Measurements from ENCODE around the gene CAPZA1. TPM values are rescaled to one million over a fixed set of nuclear protein-coding genes. Genes with fewer than 3 reads are reported as not detected.
A peak's percentile ranks its signal among the peaks of the same experiment; 100 is the strongest.
"Not testable (repeated sequence)": the region's sequence is repeated elsewhere in the genome, so short reads cannot be mapped to it uniquely, and the experiment has no call there.

CAPZA1 gene
- total RNA-seq, 1 donor from 2014 or later: 260 TPM

DNA sequence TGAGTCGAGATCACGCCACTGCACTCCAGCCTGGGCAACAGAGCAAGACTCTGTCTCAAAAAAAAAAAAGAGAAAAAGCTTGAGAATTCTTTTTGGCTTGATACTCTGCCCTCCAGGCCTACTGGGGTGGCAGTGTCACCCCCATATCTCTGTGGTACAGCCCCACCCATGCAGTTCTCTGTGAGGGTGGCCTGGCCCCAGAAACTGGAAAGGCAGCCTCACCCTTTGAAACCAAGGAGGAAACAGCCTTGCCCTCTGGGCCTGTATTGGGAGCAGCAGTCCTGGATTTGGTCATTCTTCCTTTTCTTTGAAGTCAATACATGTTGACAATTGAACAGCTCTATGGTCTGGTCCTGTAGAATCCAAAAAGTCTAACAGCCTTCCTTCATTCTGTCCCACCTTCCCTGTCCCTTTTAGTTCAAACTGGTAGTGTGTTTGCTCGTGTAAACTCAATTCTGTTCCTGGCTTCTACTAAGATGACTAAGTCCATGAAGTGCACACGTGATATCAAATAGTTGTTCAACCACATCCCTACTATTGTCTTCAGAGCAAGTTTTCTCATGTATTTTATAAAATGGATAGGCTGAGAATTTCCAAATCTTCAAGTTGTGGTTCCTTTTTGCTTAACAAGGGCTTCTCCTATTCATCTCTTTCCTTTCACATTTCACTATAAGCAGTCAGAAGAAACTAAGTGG, 13.9 kb upstream of the CAPZA1 start:
- no peaks in the 10 kb centered on the region for H3K9me3 Mint-ChIP-seq
- H3K36me3 Mint-ChIP-seq (ENCODE audit: low read depth): peaks cover 43% of the 10 kb centered on the region
- no peaks in the 10 kb centered on the region for H3K27me3 Mint-ChIP-seq (ENCODE audit: low read depth)
- no peak overlapping the region for H3K27ac Mint-ChIP-seq
- peaks cover 9% of the 10 kb centered on the region for H3K4me1 Mint-ChIP-seq (ENCODE audit: low read depth)
- intact Hi-C loops (cut with micrococcal nuclease): no loop called here
- DNase-seq (ENCODE audit: low spot score): no peak
- H3K4me3 Mint-ChIP-seq (ENCODE audit: low read depth): no peak overlapping the region

DNA sequence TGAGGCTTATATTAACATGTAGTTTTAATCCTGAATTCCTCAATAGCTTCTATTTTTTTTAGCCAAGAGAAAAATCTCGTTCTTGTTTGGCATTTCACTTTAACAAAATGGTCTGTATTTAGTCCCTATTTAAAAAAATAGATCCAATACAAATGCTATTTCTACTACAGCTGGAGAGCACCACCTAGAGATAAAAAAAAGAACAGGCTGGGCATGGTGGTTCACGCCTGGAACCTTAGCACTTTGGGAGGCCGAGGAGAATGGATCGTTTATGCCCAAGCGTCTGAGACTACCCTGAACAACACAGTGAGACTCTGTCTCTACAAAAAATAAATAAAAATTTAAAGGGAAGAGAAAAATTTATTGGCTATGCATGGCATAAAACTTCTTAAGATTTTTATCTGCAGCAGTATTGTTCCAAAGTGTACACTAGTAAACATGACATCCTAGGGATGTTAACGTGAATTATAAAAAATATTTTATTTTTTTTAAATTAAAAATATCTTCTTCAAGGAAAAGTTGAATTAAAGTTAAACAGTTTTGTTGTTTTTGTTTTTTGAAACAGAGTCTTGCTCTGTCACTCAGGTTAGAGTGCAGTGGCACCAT, 5.1 kb upstream of the CAPZA1 start:
- H3K4me3 Mint-ChIP-seq (ENCODE audit: low read depth): no peak overlapping the region
- peaks cover 27% of the 10 kb centered on the region for H3K36me3 Mint-ChIP-seq (ENCODE audit: low read depth)
- H3K9me3 Mint-ChIP-seq: no peaks in the 10 kb centered on the region
- H3K27ac Mint-ChIP-seq: peak overlapping the region; percentile 27
- intact Hi-C loops (cut with micrococcal nuclease): loop anchor here (1.0 to 10.0 kb wide), 4 partner anchors 107 to 458 kb away; partner anchors contain the start of genes LRIG2 and WNT2B
- DNase-seq (ENCODE audit: low spot score): no peak
- no peaks in the 10 kb centered on the region for H3K27me3 Mint-ChIP-seq (ENCODE audit: low read depth)
- H3K4me1 Mint-ChIP-seq (ENCODE audit: low read depth): peaks cover 10% of the 10 kb centered on the region

DNA sequence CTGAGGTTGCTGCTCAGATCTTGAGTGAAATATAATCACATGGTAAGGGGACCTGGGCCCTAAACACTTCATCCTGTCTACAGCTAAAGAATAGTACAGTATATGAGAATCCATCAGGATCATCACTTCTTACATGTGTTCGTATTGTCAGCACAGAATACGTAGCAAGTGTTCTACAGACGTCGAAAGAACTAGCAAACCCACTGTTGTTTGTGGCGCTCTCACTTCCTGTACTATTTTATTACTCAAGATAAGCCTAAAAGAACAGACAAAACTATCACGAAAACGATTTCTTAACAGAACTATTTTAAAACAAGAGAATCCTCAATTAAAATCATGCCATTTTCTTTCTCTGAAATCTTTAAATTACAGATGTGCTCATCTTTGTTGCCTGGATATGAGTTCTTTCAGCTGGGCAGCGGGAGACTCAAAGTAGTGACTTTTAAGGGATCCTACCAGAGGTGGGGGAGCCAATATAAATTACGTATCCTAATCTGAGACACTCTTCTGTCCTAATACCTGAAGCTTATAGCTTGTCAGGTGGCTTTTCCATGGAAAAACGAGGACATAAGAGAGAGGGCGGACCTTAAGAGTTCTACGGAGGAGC, 1.4 kb upstream of the CAPZA1 start:
- peak overlapping the region; percentile 99 for H3K4me3 Mint-ChIP-seq (ENCODE audit: low read depth)
- peaks cover 20% of the 10 kb centered on the region for H3K4me1 Mint-ChIP-seq (ENCODE audit: low read depth)
- intact Hi-C loops (cut with micrococcal nuclease): loop anchor here (1.0 to 10.0 kb wide), 6 partner anchors 19 to 454 kb away; partner anchors contain the start of genes LRIG2, RHOC, SLC16A1 and WNT2B
- peaks cover 40% of the 10 kb centered on the region for H3K36me3 Mint-ChIP-seq (ENCODE audit: low read depth)
- no peaks in the 10 kb centered on the region for H3K27me3 Mint-ChIP-seq (ENCODE audit: low read depth)
- peak; percentile 11 for DNase-seq (ENCODE audit: low spot score)
- H3K27ac Mint-ChIP-seq: peak overlapping the region; percentile 99
- H3K9me3 Mint-ChIP-seq: no peaks in the 10 kb centered on the region

DNA sequence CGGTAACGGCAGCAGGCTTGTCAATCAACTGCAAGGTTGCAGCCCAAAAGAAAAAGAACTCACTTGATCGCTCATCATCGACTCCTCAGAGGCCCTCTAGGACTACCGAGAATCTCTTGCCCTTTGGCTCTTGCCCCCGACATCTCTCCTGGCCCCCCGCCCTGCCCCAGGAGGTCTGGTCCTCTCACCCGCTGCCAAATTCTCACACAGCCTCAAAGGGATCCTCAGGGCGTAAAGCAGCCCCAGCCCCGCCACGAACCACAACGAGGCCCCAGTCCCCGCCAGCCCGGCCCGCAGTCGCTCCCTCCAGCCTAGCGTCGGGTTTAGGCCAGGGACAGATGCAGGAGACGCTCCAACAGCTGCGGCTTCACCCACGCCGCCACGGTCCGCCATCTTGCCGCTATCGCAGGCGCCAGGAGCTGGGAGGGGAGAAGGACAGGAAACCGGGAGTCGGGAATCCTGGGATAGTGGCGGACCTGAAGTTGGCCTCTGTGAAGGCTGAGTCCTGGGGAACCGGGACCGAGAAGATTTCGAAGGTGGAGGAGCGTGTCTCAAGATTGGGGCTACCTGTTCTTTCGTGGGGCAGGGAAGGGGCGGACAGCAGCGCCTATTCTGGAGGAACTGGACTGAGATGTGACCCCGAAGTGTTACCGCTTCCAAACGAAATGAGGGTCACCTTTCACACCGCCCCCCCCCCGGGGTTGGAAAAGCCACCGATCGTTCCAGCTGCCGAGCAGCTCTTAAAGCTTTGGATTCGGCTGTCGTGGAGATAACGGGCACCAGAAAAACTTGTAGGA, 713 bp upstream of the CAPZA1 start, which contains the start of gene ST7L:
TSS of gene ST7L (minus strand) at position 421 of the 797 bp plus-strand sequence. CDS start at position 393, 28 bp downstream.
- Mint-ChIP-seq H3K36me3 (ENCODE audit: low read depth) (peaks cover 41% of the 10 kb centered on the region), H3K27ac (peak within 1 kb of the TSS; percentile 99), H3K4me1 (ENCODE audit: low read depth) (peaks cover 22% of the 10 kb centered on the region), H3K9me3 (no peaks in the 10 kb centered on the region), H3K27me3 (ENCODE audit: low read depth) (no peaks in the 10 kb centered on the region), H3K4me3 (ENCODE audit: low read depth) (peak within 1 kb of the TSS; percentile 99)
- peak; percentile 53 for DNase-seq (ENCODE audit: low spot score)
- intact Hi-C loops (cut with micrococcal nuclease): loop anchor here (1.0 to 10.0 kb wide), 6 partner anchors 18 to 453 kb away; partner anchors contain the start of genes LRIG2, RHOC, SLC16A1 and WNT2B

DNA sequence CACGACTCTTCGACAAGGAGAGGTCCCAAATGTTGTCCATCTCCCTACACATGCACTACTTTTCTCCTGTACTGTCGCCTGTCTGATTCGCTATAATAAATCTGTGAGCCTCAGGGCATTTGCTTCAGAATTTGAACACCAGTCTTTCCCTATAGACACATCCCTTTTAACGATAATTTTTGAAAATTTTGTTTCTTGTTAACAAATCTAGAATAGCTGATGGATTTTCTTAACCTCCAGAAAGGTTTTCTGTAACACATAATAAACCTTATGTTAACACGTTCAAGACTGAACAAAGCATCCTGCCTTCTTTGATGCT, 704 bp downstream of the CAPZA1 start:
- no peaks in the 10 kb centered on the region for H3K9me3 Mint-ChIP-seq
- no peak for DNase-seq (ENCODE audit: low spot score)
- no peaks in the 10 kb centered on the region for H3K27me3 Mint-ChIP-seq (ENCODE audit: low read depth)
- H3K4me1 Mint-ChIP-seq (ENCODE audit: low read depth): peaks cover 31% of the 10 kb centered on the region
- intact Hi-C loops (cut with micrococcal nuclease): loop anchor here (2.0 kb wide), 1 partner anchor 54 kb away; the partner anchor contains the start of gene MOV10
- H3K36me3 Mint-ChIP-seq (ENCODE audit: low read depth): peaks cover 51% of the 10 kb centered on the region
- H3K27ac Mint-ChIP-seq: peak overlapping the region; percentile 99
- H3K4me3 Mint-ChIP-seq (ENCODE audit: low read depth): peak overlapping the region; percentile 99

DNA sequence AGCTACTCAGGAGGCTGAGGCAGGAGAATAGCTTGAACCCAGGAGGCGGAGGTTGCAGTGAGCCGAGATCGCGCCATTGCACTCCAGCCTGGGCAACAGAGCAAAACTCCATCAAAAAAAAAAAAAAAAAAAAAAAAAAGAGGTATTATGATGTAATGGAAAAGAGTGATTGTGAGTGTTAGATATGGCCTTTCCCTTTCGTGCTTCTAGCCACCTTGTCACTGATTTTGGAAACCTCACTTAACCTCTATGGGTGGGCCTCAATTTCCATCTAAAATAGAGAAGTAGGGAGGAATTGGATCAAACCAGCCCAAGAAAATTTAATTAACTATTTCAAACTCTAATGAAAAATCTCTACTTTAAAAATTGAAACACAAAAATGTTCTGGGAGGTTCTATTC, 4.9 kb downstream of the CAPZA1 start:
- H3K36me3 Mint-ChIP-seq (ENCODE audit: low read depth): peaks cover 73% of the 10 kb centered on the region
- H3K27me3 Mint-ChIP-seq (ENCODE audit: low read depth): not testable (repeated sequence)

DNA sequence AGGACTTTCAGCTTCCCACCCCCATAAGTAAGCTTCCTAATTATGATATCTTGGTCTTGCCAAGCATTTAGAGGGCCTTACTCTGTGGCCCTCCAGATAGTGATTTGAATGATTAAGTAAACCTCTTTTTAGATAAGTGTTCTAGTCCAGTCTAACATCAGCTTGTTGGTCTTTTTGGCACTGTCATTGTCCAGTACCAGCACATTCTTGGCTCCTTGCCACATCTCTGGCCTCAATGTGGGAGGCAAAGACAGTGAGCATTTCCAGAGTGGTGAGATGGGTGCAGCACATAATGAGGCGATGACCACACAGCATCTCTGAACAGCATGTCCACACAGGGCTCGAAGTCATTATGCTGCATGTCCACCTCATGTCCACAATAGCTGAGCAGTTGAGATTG, 6.1 kb downstream of the CAPZA1 start:
- H3K36me3 Mint-ChIP-seq (ENCODE audit: low read depth): peaks cover 74% of the 10 kb centered on the region
- no peak overlapping the region for H3K27ac Mint-ChIP-seq
- H3K27me3 Mint-ChIP-seq (ENCODE audit: low read depth): no peaks in the 10 kb centered on the region
- peaks cover 58% of the 10 kb centered on the region for H3K4me1 Mint-ChIP-seq (ENCODE audit: low read depth)
- H3K4me3 Mint-ChIP-seq (ENCODE audit: low read depth): no peak overlapping the region
- no peaks in the 10 kb centered on the region for H3K9me3 Mint-ChIP-seq
- no peak for DNase-seq (ENCODE audit: low spot score)
- intact Hi-C loops (cut with micrococcal nuclease): no loop called here

More for the DNA sequence above, 4.9 kb downstream of the CAPZA1 start:
- DNase-seq (ENCODE audit: low spot score); intact Hi-C loops (cut with micrococcal nuclease); H3K4me3 Mint-ChIP-seq (ENCODE audit: low read depth); H3K9me3 Mint-ChIP-seq: not testable (repeated sequence)
- H3K4me1 Mint-ChIP-seq (ENCODE audit: low read depth): peaks cover 54% of the 10 kb centered on the region
- peak overlapping the region; percentile 60 for H3K27ac Mint-ChIP-seq

DNA sequence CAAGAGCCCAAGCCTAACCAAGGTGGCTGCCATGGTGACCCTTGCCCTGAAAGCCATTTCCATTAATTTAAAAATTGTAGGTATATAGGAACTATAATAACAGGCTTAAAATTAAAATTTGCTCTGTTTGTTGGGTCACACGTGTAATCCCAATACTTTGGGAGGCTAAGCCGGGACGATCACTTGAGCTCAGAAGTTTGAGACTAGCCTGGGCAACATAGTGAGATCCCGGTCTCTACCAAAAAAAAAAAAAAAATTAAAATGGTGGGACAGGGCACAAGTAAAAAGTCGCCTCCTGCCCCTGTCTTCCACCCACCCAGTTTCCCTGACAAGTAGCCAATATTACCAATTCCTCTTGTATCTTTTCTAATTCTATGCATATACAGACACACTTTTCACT, 6.6 kb downstream of the CAPZA1 start:
- H3K9me3 Mint-ChIP-seq: no peaks in the 10 kb centered on the region
- no peaks in the 10 kb centered on the region for H3K27me3 Mint-ChIP-seq (ENCODE audit: low read depth)
- H3K4me3 Mint-ChIP-seq (ENCODE audit: low read depth): no peak overlapping the region
- intact Hi-C loops (cut with micrococcal nuclease): no loop called here
- peak overlapping the region; percentile 40 for H3K27ac Mint-ChIP-seq
- peaks cover 74% of the 10 kb centered on the region for H3K36me3 Mint-ChIP-seq (ENCODE audit: low read depth)
- DNase-seq (ENCODE audit: low spot score): no peak
- H3K4me1 Mint-ChIP-seq (ENCODE audit: low read depth): peaks cover 59% of the 10 kb centered on the region

DNA sequence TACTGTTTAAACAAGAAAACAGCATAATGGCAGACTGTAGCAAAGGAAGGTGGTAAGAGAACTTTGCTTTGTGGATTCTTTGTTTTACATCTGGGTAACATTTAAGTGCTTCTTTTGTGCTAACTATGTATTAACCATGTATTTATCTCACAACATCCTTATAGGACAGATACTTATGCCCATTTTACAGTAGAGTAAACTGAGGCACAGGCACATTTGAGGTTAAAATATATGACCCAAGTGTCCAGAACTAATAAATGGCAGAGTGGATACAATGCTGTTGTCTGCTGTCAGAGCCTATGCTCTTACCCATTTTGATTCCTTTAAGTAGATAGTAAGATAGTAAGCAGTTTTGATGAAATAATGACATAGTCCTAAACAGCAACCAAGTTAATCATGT, 7.3 kb downstream of the CAPZA1 start:
- intact Hi-C loops (cut with micrococcal nuclease): no loop called here
- no peak for DNase-seq (ENCODE audit: low spot score)
- no peaks in the 10 kb centered on the region for H3K9me3 Mint-ChIP-seq
- H3K27me3 Mint-ChIP-seq (ENCODE audit: low read depth): no peaks in the 10 kb centered on the region
- peaks cover 63% of the 10 kb centered on the region for H3K4me1 Mint-ChIP-seq (ENCODE audit: low read depth)
- peaks cover 77% of the 10 kb centered on the region for H3K36me3 Mint-ChIP-seq (ENCODE audit: low read depth)
- H3K4me3 Mint-ChIP-seq (ENCODE audit: low read depth): peak overlapping the region; percentile 0
- H3K27ac Mint-ChIP-seq: peak overlapping the region; percentile 40

DNA sequence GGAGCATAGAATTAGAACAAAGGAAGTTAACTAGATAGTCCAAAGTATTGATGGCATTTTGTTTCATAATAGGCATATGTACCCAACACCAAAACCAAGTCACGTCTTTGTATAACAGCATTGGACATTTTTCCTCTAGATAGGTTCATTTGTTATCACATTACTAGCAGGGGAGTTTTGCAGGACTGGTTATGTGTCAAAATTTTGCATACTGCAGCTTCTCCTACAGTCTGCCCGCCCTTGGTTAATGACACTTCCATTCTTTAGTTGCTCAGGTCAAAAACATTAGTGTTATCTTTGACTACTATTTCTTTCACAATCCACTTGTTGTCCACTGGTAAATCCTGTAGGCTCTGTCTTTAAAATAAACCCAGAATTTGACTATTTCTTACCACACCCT, 8.9 kb downstream of the CAPZA1 start:
- no peak overlapping the region for H3K4me3 Mint-ChIP-seq (ENCODE audit: low read depth)
- peaks cover 65% of the 10 kb centered on the region for H3K4me1 Mint-ChIP-seq (ENCODE audit: low read depth)
- no peak overlapping the region for H3K27ac Mint-ChIP-seq

DNA sequence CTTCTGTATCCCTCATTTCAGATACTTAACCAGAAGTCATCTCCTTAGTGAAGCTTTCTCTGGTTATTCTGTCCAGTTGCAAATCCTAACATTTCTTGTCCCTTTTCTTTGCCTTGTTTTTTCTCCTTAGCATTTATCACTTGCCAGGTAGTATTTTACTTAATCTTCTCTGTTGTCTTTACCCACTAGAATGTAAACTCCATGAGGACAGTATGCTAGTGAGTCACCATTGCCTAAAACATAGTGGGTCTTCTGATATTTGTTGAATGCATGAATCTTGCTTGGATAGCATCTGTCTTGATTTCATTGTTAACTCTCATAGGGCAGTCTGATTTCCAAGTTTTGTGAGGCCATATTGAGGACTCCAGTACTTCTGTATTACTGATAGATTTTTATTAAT, 9.6 kb downstream of the CAPZA1 start:
- DNase-seq (ENCODE audit: low spot score): no peak
- Mint-ChIP-seq H3K9me3 (no peaks in the 10 kb centered on the region), H3K27me3 (ENCODE audit: low read depth) (no peaks in the 10 kb centered on the region), H3K27ac (peak overlapping the region; percentile 1), H3K4me3 (ENCODE audit: low read depth) (no peak overlapping the region), H3K36me3 (ENCODE audit: low read depth) (peaks cover 79% of the 10 kb centered on the region), H3K4me1 (ENCODE audit: low read depth) (peaks cover 72% of the 10 kb centered on the region)
- intact Hi-C loops (cut with micrococcal nuclease): no loop called here

More for the DNA sequence above, 8.9 kb downstream of the CAPZA1 start:
- Mint-ChIP-seq H3K27me3 (ENCODE audit: low read depth) (no peaks in the 10 kb centered on the region), H3K9me3 (no peaks in the 10 kb centered on the region), H3K36me3 (ENCODE audit: low read depth) (peaks cover 77% of the 10 kb centered on the region)
- DNase-seq (ENCODE audit: low spot score): no peak
- intact Hi-C loops (cut with micrococcal nuclease): no loop called here

DNA sequence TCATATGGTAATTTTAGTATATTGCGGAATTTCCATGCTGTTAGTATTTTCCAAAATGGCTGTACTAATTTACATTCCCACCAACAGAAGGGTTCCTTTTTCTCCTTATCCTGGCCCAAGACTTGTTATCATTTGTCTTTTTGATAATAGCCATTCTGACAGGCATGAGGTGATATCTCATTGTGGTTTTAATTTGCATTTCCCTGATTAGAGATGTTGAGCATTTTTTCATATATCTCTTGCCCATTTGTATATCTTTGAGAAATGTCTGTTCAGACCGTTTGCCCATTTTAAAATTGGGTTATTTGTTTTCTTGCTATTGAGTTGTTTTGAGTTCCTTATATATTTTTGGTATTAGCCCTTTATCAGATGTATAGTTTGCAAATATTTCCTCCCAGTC, 14.0 kb downstream of the CAPZA1 start:
- intact Hi-C loops (cut with micrococcal nuclease): no loop called here
- Mint-ChIP-seq H3K4me3 (ENCODE audit: low read depth) (no peak overlapping the region), H3K27ac (no peak overlapping the region), H3K36me3 (ENCODE audit: low read depth) (peaks cover 55% of the 10 kb centered on the region), H3K27me3 (ENCODE audit: low read depth) (no peaks in the 10 kb centered on the region), H3K4me1 (ENCODE audit: low read depth) (peaks cover 65% of the 10 kb centered on the region), H3K9me3 (no peaks in the 10 kb centered on the region)
- DNase-seq (ENCODE audit: low spot score): no peak

Measured in activated T-helper 2 cell treated with anti-CD3 and anti-CD28 coated beads, Interferon-gamma antibody, Interleukin-2, Interleukin-4, amounts not matched to agents 10 μg/mL and 5 μg/mL and 100 μg/mL, durations not matched to agents 14 hours and 24 hours and 36 hours (primary cell).